Endothelial cell of umbilical vein (primary cell): Measurements from ENCODE around the gene CTXND1. TPM values are rescaled to one million over a fixed set of nuclear protein-coding genes. Genes with fewer than 3 reads are reported as not detected.

ENCODE experiments used
- BruUV-seq: library from RNA; stranded (reverse); fragments of 400-500 nt; replicated peaks from 2 replicates; lab custom pipeline; 2021; lab: Mats Ljungman, UMichigan
- CTCF ChIA-PET: fragments of 300-600, 350-600 bp; sonication (Branson Sonifier 250); formaldehyde crosslinking; loops from one replicate; lab custom pipeline; 2021; ENCODE audit warnings: antibody characterized with exemption, inconsistent platforms; lab: Charles Lee
- POLR2A ChIA-PET: fragments of 300-600, 350-600 bp; sonication (Branson Sonifier 250); formaldehyde crosslinking; loops from one replicate; lab custom pipeline; 2021; ENCODE audit warnings: antibody characterized with exemption, inconsistent platforms; lab: Charles Lee
- DNase-seq: peaks from one replicate; pipeline ENCODE4 v3.0.0-alpha.2; 2011; ENCODE audit warnings: low read depth, low spot score
- FAIRE-seq: peaks from 2 replicates; lab custom pipeline; 2011; peaks lifted over from hg19 to GRCh38; lab: Jason Lieb, UNC
- H2AFZ ChIP-seq: 2 replicates; pipeline ENCODE4 v1.6.0; 2012; ENCODE audit warnings: low read depth, low read length, control low read depth, inconsistent platforms
- H3K27ac ChIP-seq: 2 replicates; pipeline ENCODE4 v1.5.1; 2011; ENCODE audit warnings: low read depth, mild to moderate bottlenecking, control low read depth, low read length, moderate library complexity; ENCODE audit not compliant: insufficient read depth
- H3K27me3 ChIP-seq, 2 experiments: 2 replicates each; pipeline versions ENCODE4 v1.6.0 to v1.6.1; 2011; ENCODE audit warnings: low read length in 2 of 2, mixed read lengths in 1 of 2; ENCODE audit not compliant: control insufficient read depth in 2 of 2, insufficient read depth in 2 of 2
- H3K36me3 ChIP-seq, 2 experiments: 2 replicates in 1 of 2; 3 replicates in 1 of 2; pipeline ENCODE4 v1.5.1; 2011; ENCODE audit warnings: low read length in 2 of 2, mild to moderate bottlenecking in 1 of 2, moderate library complexity in 1 of 2; ENCODE audit not compliant: control insufficient read depth in 2 of 2, insufficient read depth in 2 of 2; ENCODE audit errors: extremely low read depth in 1 of 2
- H3K4me1 ChIP-seq: 3 replicates; pipeline ENCODE4 v1.5.1; 2011; ENCODE audit warnings: mild to moderate bottlenecking, low read length; ENCODE audit not compliant: control insufficient read depth, insufficient read depth; ENCODE audit errors: extremely low read depth
- H3K4me2 ChIP-seq: 2 replicates; pipeline ENCODE4 v1.6.1; 2011; ENCODE audit warnings: low read length, control low read depth, mixed read lengths; ENCODE audit not compliant: insufficient read depth
- H3K4me3 ChIP-seq, 3 experiments: fragments of 200-600 bp in 1 of 3; sonication (generic), shearing (Covaris generic) in 1 of 3; replicated peaks in 1 of 3; 2 replicates each; pipeline ENCODE4 v1.5.1; 2011 to 2016; ENCODE audit warnings: control low read depth in 3 of 3, low read length in 3 of 3, mild to moderate bottlenecking in 2 of 3, inconsistent platforms in 1 of 3, low read depth in 1 of 3, moderate library complexity in 1 of 3; ENCODE audit not compliant: insufficient read depth in 1 of 3
- H3K79me2 ChIP-seq: 2 replicates; pipeline ENCODE4 v1.6.0; 2012; ENCODE audit warnings: low read length, inconsistent platforms; ENCODE audit not compliant: control insufficient read depth, insufficient read depth
- H3K9ac ChIP-seq: replicated peaks from 2 replicates; pipeline ENCODE3; 2011; ENCODE audit warnings: low read length, control low read depth; ENCODE audit not compliant: insufficient read depth; ENCODE audit errors: extremely low read depth
- H3K9me1 ChIP-seq: replicated peaks from 3 replicates; pipeline ENCODE4 v1.6.0; 2011; ENCODE audit warnings: mild to moderate bottlenecking, low read length; ENCODE audit not compliant: control insufficient read depth, insufficient read depth; ENCODE audit errors: extremely low read depth
- H3K9me3 ChIP-seq: replicated peaks from 2 replicates; pipeline ENCODE4 v1.5.1; 2012; ENCODE audit warnings: low read length, inconsistent platforms; ENCODE audit not compliant: control insufficient read depth, insufficient read depth
- H4K20me1 ChIP-seq: replicated peaks from 2 replicates; pipeline ENCODE3; 2011; ENCODE audit warnings: mild to moderate bottlenecking, low read length; ENCODE audit not compliant: control insufficient read depth, insufficient read depth; ENCODE audit errors: extremely low read depth
- CTCF ChIP-seq, 2 donors: IDR thresholded peaks; 1 replicate in 1 of 2; 2 replicates in 1 of 2; pipeline ENCODE4 v1.5.1; 2011; ENCODE audit warnings: low read length in 2 of 2, mild to moderate bottlenecking in 2 of 2, moderate library complexity in 2 of 2, control low read depth in 1 of 2, inconsistent platforms in 1 of 2, low read depth in 1 of 2; ENCODE audit not compliant: insufficient read depth in 1 of 2; ENCODE audit errors: extremely low read depth in 1 of 2
- EZH2 ChIP-seq: IDR thresholded peaks from 2 replicates; pipeline ENCODE4 v1.6.1; 2012; ENCODE audit warnings: borderline replicate concordance, low read depth, mild to moderate bottlenecking, moderate library complexity, low read length, inconsistent platforms; ENCODE audit not compliant: severe bottlenecking
- FOS ChIP-seq: IDR thresholded peaks from 2 replicates; pipeline ENCODE4 v1.6.1; 2011; ENCODE audit warnings: mild to moderate bottlenecking, low read length, moderate library complexity, borderline replicate concordance; ENCODE audit not compliant: insufficient read depth
- GATA2 ChIP-seq: IDR thresholded peaks from 2 replicates; pipeline ENCODE4 v1.7.0; 2011; ENCODE audit warnings: low read depth, mild to moderate bottlenecking, moderate library complexity, mixed read lengths, low read length; ENCODE audit not compliant: insufficient read length, insufficient read depth
- JUN ChIP-seq: IDR thresholded peaks from 2 replicates; pipeline ENCODE4 v1.6.1; 2011; ENCODE audit warnings: borderline replicate concordance, low read depth; ENCODE audit not compliant: insufficient read length, insufficient read depth
- MAX ChIP-seq: IDR thresholded peaks from 2 replicates; pipeline ENCODE4 v1.6.1; 2011; ENCODE audit not compliant: insufficient read depth, insufficient read length
- MYC ChIP-seq: IDR thresholded peaks from one replicate; pipeline ENCODE4 v1.6.1; 2011; ENCODE audit warnings: mild to moderate bottlenecking, low read depth, low read length
- POLR2A ChIP-seq: IDR thresholded peaks from 2 replicates; pipeline ENCODE4 v1.6.1; 2012; ENCODE audit warnings: low read depth, mild to moderate bottlenecking, control low read depth, low read length
- POLR2AphosphoS5 ChIP-seq: IDR thresholded peaks from 2 replicates; pipeline ENCODE4 v1.6.1; 2012; ENCODE audit warnings: low read depth, mild to moderate bottlenecking, control low read depth, low read length, moderate library complexity; ENCODE audit not compliant: insufficient read depth
- dilution Hi-C: fragments of 300-500 bp; cut with MboI; formaldehyde crosslinking; loops from one replicate; pipeline ENCODE4 v1.15.0; 2019; ENCODE audit warnings: low sequenced_read_pairs; ENCODE audit not compliant: extremely low pct_ligation_motif_present
- intact Hi-C: fragments of 100-400 bp; cut with micrococcal nuclease; formaldehyde crosslinking; loops from one replicate; pipeline ENCODE4 v1.10.0; 2022
- polyA plus RNA-seq, 4 experiments: library from polyadenylated mRNA; depleted of rRNA in 3 of 4; stranded (reverse) in 3 of 4; unstranded in 1 of 4; fragments of >200 nt; gene quantifications; 2 replicates each; pipeline versions ENCODE4 v1.2.1 to v1.2.3, GENCODE V29; 2011 to 2012; ENCODE audit warnings: missing spikeins in 1 of 4
- total RNA-seq: library from RNA; stranded (reverse); gene quantifications from 2 replicates; pipeline ENCODE4 v1.2.3, GENCODE V29; 2021

Gene CTXND1
- total and polyA plus RNA-seq, 2 donors (not counting 3 experiments of a cell fraction or from before 2014, with no cell fraction given): not detected

GRCh38 chr15:80163897-80164296 is 88.1 kb downstream of the CTXND1 start:
- FAIRE-seq (no peak), DNase-seq (no peak)
- BruUV-seq: no TSS peak
- Histone ChIP-seq H4K20me1 (no peaks in the 10 kb centered on the region), H3K36me3 (peaks cover 0 to 2% of the 10 kb centered on the region in 2 experiments), H3K9ac (no peak overlapping the region), H3K4me1 (peaks cover 11% of the 10 kb centered on the region), H3K79me2 (no peaks in the 10 kb centered on the region), H3K9me1 (no peaks in the 10 kb centered on the region), H3K4me2 (no peak overlapping the region), H3K27me3 (no peaks in the 10 kb centered on the region), H3K4me3 (no peak overlapping the region), H2AFZ (no peak overlapping the region), H3K9me3 (no peaks in the 10 kb centered on the region), H3K27ac (no peak overlapping the region)
- ChIA-PET POLR2A (no interaction called here), CTCF (no interaction called here)
- intact Hi-C loops: no loop called here
- TF ChIP-seq POLR2A (no peak), POLR2AphosphoS5 (no peak), MYC (no peak), JUN (no peak), MAX (no peak), FOS (no peak), GATA2 (no peak), EZH2 (no peak), CTCF (IDR thresholded peaks at IDR 0.05; ENCODE audit: extremely low read depth in 1 of 2, insufficient read depth in 1 of 2, low read depth in 1 of 2, low read length in 2 of 2) (no peak)
- dilution Hi-C loops: no loop called here
